GM18502 (cell line): ENCODE results near the gene HSFX3.
"Not testable (repeated sequence)": the region's sequence is repeated elsewhere in the genome, so short reads cannot be mapped to it uniquely, and the experiment has no call there.

Source experiments
- ATAC-seq: cut with Tn5 transposase; IDR thresholded peaks from one replicate; pipeline ENCODE4 v1.9.1; 2021; ENCODE audit warnings: mild to moderate bottlenecking; ENCODE audit not compliant: unreplicated experiment, poor library complexity

The HSFX3 gene, protein sequence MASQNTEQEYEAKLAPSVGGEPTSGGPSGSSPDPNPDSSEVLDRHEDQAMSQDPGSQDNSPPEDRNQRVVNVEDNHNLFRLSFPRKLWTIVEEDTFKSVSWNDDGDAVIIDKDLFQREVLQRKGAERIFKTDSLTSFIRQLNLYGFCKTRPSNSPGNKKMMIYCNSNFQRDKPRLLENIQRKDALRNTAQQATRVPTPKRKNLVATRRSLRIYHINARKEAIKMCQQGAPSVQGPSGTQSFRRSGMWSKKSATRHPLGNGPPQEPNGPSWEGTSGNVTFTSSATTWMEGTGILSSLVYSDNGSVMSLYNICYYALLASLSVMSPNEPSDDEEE

DNA sequence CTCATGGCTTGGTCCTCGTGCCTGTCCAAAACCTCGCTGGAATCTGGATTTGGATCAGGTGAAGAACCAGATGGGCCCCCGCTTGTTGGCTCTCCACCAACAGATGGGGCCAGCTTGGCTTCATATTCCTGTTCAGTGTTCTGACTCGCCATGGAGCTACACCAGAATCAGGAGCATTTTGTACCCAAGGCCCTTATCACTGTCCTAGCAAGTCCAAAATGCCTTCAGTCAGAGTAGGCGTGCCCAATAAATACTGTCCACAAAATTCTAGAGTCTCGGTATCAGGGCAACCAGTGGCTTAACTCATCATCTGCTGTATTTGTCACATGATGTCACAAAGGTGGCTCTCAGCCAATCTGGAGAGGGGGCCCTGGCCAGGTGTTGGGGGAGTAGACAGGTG is at the start of gene HSFX3:
TSS of gene HSFX3 (minus strand) at position 224 of the 400 bp plus-strand sequence. CDS start at position 152, 72 bp downstream.
- ATAC-seq, result not testable (repeated sequence)

- ATAC-seq, result not testable (repeated sequence)
Observed at GRCh38 chrX:149598603-149599002, 48.9 kb upstream of the HSFX3 start.

- not testable (repeated sequence) for ATAC-seq
Observed at GRCh38 chrX:149595943-149596342, 46.2 kb upstream of the HSFX3 start.

DNA sequence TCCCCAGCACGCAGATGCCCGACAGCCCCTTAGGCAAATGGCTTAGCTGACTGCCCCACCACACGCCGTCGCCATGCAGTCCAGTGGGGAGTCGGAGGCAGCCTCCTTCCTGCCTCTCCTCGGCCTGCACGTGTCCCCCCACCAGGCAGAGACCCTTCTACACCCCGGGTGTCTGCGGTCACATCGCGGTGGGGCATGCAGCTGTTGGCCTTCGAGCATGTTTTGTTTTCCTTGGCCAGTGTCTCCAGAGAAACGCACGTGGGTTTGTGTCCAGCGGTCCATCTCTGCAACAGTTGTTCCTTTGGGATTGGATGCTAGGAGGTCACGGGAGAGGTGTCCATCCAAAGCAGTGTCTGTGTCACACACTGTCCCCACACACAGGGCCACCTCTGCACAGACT is 45.5 kb upstream of the HSFX3 start, which contains the start of gene HSFX2:
TSS of gene HSFX2 (minus strand) at position 101 of the 400 bp plus-strand sequence. CDS start 614 bp downstream, outside the sequence.
- ATAC-seq, result not testable (repeated sequence)

- not testable (repeated sequence) for ATAC-seq
Observed at GRCh38 chrX:149590993-149591392, 41.3 kb upstream of the HSFX3 start.

DNA sequence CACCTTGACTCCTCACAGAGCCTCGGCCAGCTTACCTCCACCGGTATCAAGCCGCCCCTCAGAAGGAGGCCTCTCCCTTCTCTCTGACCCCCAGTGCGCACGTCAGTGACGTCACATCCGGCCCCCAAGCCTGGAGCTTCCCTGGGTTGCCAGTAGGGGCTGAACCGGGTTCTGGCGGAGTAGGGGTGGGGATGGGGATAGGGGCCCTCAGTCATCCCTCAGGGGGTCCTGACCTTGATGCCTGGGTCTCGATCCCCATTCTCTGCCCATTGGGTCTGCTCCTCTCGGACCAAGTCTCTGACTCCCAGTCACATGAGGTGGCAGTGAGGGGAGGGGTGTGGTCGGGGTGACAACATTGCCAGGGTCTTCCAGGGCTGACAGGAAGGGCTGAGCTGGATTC is 37.6 kb upstream of the HSFX3 start, which contains the start of gene MAGEA9B:
TSS of gene MAGEA9B (minus strand) at position 101 of the 400 bp plus-strand sequence. CDS start 4,280 bp downstream, outside the sequence.
- ATAC-seq, result not testable (repeated sequence)

DNA sequence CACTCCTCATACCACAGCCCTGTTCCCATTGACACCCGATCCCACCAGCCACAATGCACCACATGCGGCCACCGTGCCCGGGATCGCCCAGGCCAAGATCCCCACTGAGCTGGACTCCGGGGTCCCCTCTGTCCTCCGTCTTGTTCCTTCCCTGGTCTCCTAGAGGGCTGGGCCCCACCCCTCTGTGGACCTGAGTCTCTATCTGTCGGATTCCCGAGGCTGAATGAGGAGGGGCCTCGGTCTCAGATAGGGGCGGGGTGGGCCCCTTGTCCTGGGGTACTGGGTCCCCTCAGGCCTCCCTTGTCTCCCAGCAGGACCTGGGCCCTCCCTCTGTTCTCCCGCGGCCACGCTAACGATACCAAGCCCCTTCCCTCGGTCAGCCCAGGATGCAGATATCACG is 35.9 kb upstream of the HSFX3 start:
- ATAC-seq, result not testable (repeated sequence)

- peak; percentile 100 for ATAC-seq
Observed at GRCh38 chrX:149573456-149573855, 23.7 kb upstream of the HSFX3 start.

DNA sequence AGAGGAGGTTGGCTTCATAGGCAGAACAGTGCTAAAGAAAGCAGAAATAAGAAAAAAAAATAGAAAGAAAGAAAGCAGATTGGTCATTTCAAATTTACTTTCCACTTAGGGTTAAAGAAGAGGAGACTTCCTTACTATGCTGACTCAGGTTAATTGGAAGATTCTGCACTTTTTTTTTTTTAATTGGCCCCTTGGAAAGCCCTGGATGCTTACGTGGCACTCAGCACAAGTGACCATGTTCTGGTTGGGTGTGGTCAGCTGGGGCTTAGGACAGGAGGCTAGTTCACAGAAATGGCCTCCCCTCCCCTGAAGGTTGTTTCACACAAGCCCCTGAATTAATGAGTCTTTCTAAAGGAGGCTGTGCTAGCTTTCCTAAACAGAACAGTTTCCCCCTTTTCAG is 23.0 kb upstream of the HSFX3 start:
- no peak for ATAC-seq

DNA sequence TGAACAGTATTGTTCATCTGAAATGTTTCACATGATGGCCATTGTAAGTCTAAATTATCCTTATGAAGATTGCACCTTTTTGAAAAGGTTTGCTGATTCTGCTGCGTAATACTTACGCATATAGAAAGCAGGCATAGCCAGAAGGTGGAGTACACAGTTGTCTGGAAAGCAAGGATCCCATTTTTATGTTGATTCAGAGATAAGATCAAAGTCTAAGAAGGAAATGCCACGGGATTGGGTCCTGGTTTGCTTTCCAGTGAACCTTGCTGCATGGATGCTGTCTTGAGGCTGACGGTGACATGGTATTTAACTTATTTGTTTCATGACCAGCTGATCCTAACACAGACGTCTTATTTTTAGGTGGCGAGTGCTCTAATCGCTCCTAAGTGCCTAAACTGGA is 22.0 kb upstream of the HSFX3 start:
- no peak for ATAC-seq

DNA sequence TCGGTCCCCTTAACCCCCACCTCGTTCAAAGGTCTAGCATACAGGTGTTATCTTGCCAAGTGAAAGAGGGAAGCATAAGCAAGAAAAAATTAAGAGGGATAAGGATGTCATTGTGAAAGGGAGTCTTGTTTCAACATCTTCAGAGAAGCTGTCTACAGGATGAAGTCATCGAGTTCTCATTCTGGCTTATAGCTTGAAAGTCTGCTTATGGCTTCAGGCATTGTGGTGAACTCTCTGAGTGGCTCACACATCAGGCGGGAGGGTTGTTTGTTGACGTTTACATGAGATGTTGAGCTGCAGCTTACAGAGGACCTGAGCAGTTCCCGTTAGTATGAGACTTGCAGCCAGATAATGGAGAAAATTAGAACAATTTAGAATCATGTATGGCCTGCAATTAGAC is 20.9 kb upstream of the HSFX3 start:
- no peak for ATAC-seq

DNA sequence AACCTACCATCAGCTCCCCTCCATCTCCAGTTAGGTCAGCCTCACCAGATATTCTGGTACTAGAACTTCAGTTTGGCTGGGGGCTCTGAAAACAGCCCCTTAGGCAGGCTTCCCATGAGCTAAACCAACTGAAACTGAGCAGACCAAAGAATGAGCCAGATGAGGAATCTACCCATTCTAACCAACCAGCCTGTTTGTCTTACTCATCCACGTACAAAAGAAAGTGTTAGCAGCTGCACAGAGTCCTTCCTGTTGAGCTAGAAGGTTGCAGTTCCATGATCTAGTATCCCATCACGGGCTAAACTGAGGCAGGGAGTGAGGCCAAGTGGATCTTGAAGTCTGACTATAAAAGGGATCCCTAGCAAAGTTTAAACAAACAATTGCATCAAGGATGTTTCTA is 20.0 kb upstream of the HSFX3 start:
- no peak for ATAC-seq

DNA sequence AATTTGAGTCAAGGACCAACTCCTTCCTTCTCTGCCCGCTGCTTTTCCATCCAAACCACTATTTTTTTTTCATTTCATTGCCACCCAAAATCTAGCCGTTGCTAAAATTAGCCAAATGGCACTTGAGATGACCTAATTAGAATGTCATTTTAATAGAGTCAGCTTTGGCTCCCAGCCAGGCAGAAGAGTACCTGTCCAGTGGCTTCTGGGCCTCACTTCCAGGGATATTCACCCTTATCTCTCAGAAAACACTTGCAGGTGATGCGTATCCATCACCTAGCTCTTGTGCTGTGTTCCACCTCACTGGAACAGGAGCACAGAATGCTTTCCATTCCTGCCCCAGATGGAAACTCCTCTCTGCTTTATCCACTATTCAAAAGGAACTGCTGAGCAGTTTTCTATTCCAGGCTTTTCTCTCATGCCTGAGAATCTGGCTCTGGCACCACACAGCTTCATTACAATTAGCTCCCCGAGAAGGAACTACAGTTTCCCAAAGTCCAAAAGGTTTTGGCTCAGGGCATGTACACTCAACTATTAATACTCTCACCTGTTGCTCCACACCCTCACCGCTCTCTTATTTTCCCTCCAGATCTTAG is 19.1 kb upstream of the HSFX3 start:
- ATAC-seq, result no peak

DNA sequence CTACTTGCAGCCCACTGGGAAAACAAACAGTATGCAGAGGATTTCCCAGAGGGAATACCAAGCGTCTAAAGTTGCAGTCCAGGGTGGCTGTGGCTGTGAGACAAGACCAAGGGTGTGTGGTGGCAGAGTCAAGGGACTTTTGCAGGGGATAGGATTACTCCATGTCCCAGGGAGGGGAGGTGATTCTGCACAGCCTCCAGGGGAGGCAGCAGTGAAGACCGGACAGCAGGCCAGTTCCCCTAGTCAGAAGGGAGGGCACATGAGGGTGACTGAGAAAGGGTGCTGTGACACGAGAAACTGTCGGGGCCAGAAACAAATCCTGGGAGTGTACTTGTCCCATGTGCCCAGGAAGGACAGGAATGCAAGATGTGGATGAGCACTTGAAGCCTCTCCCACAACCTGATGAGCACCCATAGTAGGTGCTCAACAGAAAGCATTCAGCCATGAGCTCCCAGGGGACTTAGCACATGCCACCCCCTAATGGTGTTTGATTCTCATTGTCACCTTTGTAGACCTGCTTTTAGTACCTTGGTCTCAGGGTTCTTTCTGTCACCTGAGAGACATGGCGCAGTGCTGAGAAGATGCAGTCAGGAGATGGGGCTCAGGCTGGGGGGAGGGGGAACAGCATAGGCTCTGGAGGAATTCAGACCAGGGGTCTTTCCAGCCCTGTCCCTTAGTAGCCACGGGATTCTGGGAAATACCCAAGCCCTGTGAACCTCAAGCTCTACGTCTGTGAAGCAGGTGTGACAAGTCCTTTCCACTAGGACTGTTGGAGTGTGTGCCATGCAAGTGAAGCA is 18.1 kb upstream of the HSFX3 start:
- ATAC-seq, result no peak

- ATAC-seq, result no peak
Observed at GRCh38 chrX:149563359-149563758, 13.6 kb upstream of the HSFX3 start.

DNA sequence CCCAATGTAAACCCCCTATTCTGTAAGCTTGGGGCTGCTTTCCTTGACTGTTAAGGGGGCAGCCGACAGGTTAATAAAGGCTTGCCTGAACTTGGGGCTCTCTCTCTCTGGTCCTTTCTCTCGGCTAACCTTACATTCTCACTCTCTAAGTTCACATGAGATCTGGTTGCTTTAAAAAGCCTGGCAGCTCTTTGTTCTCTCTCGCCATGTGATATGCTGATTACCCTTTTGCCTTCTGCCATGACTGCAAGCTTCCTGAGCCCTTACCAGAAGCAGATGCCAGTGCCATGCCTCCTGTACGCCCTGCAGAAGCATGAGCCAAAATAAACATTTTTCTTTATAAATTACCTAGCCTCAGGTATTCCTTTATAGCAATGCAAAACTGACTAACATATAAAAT is 5.5 kb upstream of the HSFX3 start:
- not testable (repeated sequence) for ATAC-seq

DNA sequence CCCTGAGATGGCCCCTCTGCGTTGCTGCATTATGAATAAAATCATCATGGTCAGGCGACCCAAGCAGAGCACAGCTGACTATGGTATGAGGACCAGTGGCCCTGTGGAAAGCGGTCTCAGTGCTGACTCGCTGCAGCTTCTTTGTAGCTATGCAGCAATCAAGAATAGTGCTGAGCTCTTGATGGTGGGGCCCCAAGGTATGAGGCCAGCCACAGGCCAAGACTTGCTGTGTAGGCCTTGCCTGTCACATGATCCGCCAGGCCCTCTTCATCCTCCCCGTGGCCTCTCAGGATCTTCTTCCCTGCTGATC is 2.2 kb upstream of the HSFX3 start:
- ATAC-seq, result not testable (repeated sequence)

- peak; percentile 52 for ATAC-seq
Observed at GRCh38 chrX:149551245-149551938, 1.7 kb upstream of the HSFX3 start.

GRCh38 chrX:149550454-149550853 is 730 bp upstream of the HSFX3 start:
- not testable (repeated sequence) for ATAC-seq

- ATAC-seq, result not testable (repeated sequence)
Observed at GRCh38 chrX:149547782-149548181, 1.9 kb downstream of the HSFX3 start.
